HEK293 (cell line): ENCODE data around the gene VARS1.
A peak's percentile ranks its signal among the peaks of the same experiment; 100 is the strongest.

Experiments used
- GLI4 ChIP-seq: fragments of 450-650 bp; formaldehyde crosslinking; IDR thresholded peaks from 2 replicates; pipeline ENCODE4 v1.5.1; 2016; ENCODE audit warnings: missing biosample characterization, missing genetic modification characterization
- HOXD13 ChIP-seq: sonication (generic); formaldehyde crosslinking; IDR thresholded peaks from 2 replicates; pipeline ENCODE4 v1.8.0; 2022; ENCODE audit warnings: missing genetic modification reagents, borderline replicate concordance
- ZBTB21 ChIP-seq: fragments of 450-650 bp; formaldehyde crosslinking; IDR thresholded peaks from 2 replicates; pipeline ENCODE4 v1.5.1; 2017; ENCODE audit warnings: missing biosample characterization, missing genetic modification characterization
- ZFP69B ChIP-seq: fragments of 450-650 bp; formaldehyde crosslinking; IDR thresholded peaks from 2 replicates; pipeline ENCODE4 v1.5.1; 2016; ENCODE audit warnings: missing biosample characterization, missing genetic modification characterization
- ZNF132 ChIP-seq: fragments of 450-650 bp; formaldehyde crosslinking; IDR thresholded peaks from 2 replicates; pipeline ENCODE4 v1.5.1; 2017; ENCODE audit warnings: missing biosample characterization, missing genetic modification characterization, borderline replicate concordance
- ZNF133 ChIP-seq: fragments of 450-650 bp; formaldehyde crosslinking; IDR thresholded peaks from 2 replicates; pipeline ENCODE4 v1.5.1; 2016; ENCODE audit warnings: missing biosample characterization, missing genetic modification characterization
- ZNF140 ChIP-seq: fragments of 450-650 bp; formaldehyde crosslinking; IDR thresholded peaks from 2 replicates; pipeline ENCODE4 v1.5.1; 2016; ENCODE audit warnings: missing biosample characterization, missing genetic modification characterization
- ZNF157 ChIP-seq: fragments of 450-650 bp; formaldehyde crosslinking; IDR thresholded peaks from 2 replicates; pipeline ENCODE4 v1.5.1; 2016; ENCODE audit warnings: missing biosample characterization, missing genetic modification characterization
- ZNF202 ChIP-seq: fragments of 450-650 bp; formaldehyde crosslinking; IDR thresholded peaks from 2 replicates; pipeline ENCODE4 v1.5.1; 2016; ENCODE audit warnings: missing biosample characterization, missing genetic modification characterization, borderline replicate concordance
- ZNF221 ChIP-seq: fragments of 450-650 bp; formaldehyde crosslinking; IDR thresholded peaks from 2 replicates; pipeline ENCODE4 v1.5.1; 2017; ENCODE audit warnings: missing biosample characterization, missing genetic modification characterization, borderline replicate concordance
- ZNF302 ChIP-seq: fragments of 450-650 bp; formaldehyde crosslinking; IDR thresholded peaks from 2 replicates; pipeline ENCODE4 v1.5.1; 2016; ENCODE audit warnings: missing biosample characterization, missing genetic modification characterization, low read depth
- ZNF324 ChIP-seq: fragments of 450-650 bp; formaldehyde crosslinking; IDR thresholded peaks from 2 replicates; pipeline ENCODE4 v1.5.1; 2016; ENCODE audit warnings: missing biosample characterization, missing genetic modification characterization
- ZNF394 ChIP-seq: fragments of 450-650 bp; formaldehyde crosslinking; IDR thresholded peaks from 2 replicates; pipeline ENCODE4 v1.5.1; 2016; ENCODE audit warnings: missing biosample characterization, missing genetic modification characterization, mild to moderate bottlenecking, moderate library complexity, borderline replicate concordance
- ZNF416 ChIP-seq: fragments of 450-650 bp; formaldehyde crosslinking; IDR thresholded peaks from 2 replicates; pipeline ENCODE4 v1.5.1; 2016; ENCODE audit warnings: missing biosample characterization, missing genetic modification characterization
- ZNF501 ChIP-seq: fragments of 450-650 bp; formaldehyde crosslinking; IDR thresholded peaks from 2 replicates; pipeline ENCODE4 v1.5.1; 2016; ENCODE audit warnings: missing biosample characterization, missing genetic modification characterization
- ZNF624 ChIP-seq: fragments of 450-650 bp; formaldehyde crosslinking; IDR thresholded peaks from 2 replicates; pipeline ENCODE4 v1.5.1; 2017; ENCODE audit warnings: missing biosample characterization, missing genetic modification characterization
- ZSCAN30 ChIP-seq: fragments of 450-650 bp; IDR thresholded peaks from 2 replicates; pipeline ENCODE4 v1.5.1; 2018; ENCODE audit warnings: missing biosample characterization, mild to moderate bottlenecking, missing genetic modification characterization, moderate library complexity
- TF ChIP-seq, protein P1 (sequence below): fragments of 450-650 bp; formaldehyde crosslinking; IDR thresholded peaks from 2 replicates; pipeline ENCODE4 v1.5.1; 2016; ENCODE audit warnings: missing biosample characterization, missing genetic modification characterization
- TF ChIP-seq, protein P2 (sequence below): fragments of 450-650 bp; formaldehyde crosslinking; IDR thresholded peaks from 2 replicates; pipeline ENCODE4 v1.5.1; 2016; ENCODE audit warnings: missing biosample characterization, missing genetic modification characterization
- TF ChIP-seq, protein P3 (sequence below): IDR thresholded peaks from 2 replicates; pipeline ENCODE4 v1.6.1; 2011; ENCODE audit warnings: mild to moderate bottlenecking, low read depth, low read length, borderline replicate concordance
- TF ChIP-seq, protein P4 (sequence below): fragments of 450-650 bp; formaldehyde crosslinking; IDR thresholded peaks from 2 replicates; pipeline ENCODE4 v1.5.1; 2016; ENCODE audit warnings: missing biosample characterization, missing genetic modification characterization
- TF ChIP-seq, protein P5 (sequence below): fragments of 450-650 bp; formaldehyde crosslinking; IDR thresholded peaks from 2 replicates; pipeline ENCODE4 v1.5.1; 2016; ENCODE audit warnings: missing biosample characterization, missing genetic modification characterization
- TF ChIP-seq, protein P6 (sequence below): fragments of 450-650 bp; IDR thresholded peaks from 2 replicates; pipeline ENCODE4 v1.5.1; 2018; ENCODE audit warnings: missing biosample characterization, missing genetic modification characterization
- TF ChIP-seq, protein P7 (sequence below): fragments of 450-650 bp; IDR thresholded peaks from 2 replicates; pipeline ENCODE4 v1.5.1; 2018; ENCODE audit warnings: missing biosample characterization, mild to moderate bottlenecking, missing genetic modification characterization

Gene VARS1

DNA sequence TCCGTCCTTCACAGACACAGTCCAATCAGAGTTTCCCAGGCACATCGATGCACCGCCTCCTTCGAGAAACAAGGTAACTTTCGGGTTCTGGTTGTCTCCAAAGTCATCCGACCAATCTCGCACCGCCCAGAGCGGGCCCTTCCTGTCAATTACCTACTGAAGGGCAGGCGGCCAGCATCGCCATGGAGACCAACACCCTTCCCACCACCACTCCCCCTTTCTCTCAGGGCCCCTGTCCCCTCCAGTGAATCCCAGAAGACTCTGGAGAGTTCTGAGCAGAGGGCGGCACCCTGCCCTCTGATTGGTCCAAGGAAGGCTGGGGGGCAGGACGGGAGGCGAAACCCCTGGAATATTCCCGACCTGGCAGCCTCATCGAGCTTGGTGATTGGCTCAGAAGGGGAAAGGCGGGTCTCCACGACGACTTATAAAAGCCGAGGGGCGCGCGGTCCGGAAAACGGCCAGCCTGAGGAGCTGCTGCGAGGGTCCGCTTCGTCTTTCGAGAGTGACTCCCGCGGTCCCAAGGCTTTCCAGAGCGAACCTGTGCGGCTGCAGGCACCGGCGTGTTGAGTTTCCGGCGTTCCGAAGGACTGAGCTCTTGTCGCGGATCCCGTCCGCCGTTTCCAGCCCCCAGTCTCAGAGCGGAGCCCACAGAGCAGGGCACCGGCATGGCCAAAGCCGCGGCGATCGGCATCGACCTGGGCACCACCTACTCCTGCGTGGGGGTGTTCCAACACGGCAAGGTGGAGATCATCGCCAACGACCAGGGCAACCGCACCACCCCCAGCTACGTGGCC lies 31.9 kb upstream of the VARS1 start, which contains the start of gene HSPA1B (continued):
- TF ChIP-seq, protein P1, sequence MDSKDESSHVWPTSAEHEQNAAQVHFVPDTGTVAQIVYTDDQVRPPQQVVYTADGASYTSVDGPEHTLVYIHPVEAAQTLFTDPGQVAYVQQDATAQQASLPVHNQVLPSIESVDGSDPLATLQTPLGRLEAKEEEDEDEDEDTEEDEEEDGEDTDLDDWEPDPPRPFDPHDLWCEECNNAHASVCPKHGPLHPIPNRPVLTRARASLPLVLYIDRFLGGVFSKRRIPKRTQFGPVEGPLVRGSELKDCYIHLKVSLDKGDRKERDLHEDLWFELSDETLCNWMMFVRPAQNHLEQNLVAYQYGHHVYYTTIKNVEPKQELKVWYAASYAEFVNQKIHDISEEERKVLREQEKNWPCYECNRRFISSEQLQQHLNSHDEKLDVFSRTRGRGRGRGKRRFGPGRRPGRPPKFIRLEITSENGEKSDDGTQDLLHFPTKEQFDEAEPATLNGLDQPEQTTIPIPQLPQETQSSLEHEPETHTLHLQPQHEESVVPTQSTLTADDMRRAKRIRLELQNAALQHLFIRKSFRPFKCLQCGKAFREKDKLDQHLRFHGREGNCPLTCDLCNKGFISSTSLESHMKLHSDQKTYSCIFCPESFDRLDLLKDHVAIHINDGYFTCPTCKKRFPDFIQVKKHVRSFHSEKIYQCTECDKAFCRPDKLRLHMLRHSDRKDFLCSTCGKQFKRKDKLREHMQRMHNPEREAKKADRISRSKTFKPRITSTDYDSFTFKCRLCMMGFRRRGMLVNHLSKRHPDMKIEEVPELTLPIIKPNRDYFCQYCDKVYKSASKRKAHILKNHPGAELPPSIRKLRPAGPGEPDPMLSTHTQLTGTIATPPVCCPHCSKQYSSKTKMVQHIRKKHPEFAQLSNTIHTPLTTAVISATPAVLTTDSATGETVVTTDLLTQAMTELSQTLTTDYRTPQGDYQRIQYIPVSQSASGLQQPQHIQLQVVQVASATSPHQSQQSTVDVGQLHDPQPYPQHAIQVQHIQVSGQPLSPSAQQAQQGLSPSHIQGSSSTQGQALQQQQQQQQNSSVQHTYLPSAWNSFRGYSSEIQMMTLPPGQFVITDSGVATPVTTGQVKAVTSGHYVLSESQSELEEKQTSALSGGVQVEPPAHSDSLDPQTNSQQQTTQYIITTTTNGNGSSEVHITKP (tag by site-specific recombination), result peak; percentile 25
- TF ChIP-seq ZNF132 (tag by site-specific recombination), result no peak
- no peak for TF ChIP-seq ZNF416
- TF ChIP-seq, protein P2, sequence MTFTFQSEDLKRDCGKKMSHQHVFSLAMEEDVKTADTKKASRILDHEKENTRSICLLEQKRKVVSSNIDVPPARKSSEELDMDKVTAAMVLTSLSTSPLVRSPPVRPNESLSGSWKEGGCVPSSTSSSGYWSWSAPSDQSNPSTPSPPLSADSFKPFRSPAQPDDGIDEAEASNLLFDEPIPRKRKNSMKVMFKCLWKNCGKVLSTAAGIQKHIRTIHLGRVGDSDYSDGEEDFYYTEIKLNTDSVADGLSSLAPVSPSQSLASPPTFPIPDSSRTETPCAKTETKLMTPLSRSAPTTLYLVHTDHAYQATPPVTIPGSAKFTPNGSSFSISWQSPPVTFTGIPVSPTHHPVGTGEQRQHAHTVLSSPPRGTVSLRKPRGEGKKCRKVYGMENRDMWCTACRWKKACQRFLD (tag by site-specific recombination), result no peak
- no peak for TF ChIP-seq ZNF140
- TF ChIP-seq GLI4 (tag by site-specific recombination), result no peak
- TF ChIP-seq, protein P3, sequence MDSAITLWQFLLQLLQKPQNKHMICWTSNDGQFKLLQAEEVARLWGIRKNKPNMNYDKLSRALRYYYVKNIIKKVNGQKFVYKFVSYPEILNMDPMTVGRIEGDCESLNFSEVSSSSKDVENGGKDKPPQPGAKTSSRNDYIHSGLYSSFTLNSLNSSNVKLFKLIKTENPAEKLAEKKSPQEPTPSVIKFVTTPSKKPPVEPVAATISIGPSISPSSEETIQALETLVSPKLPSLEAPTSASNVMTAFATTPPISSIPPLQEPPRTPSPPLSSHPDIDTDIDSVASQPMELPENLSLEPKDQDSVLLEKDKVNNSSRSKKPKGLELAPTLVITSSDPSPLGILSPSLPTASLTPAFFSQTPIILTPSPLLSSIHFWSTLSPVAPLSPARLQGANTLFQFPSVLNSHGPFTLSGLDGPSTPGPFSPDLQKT, result no peak
- no peak for TF ChIP-seq HOXD13 (CRISPR knock-in tag)
- TF ChIP-seq, protein P4, sequence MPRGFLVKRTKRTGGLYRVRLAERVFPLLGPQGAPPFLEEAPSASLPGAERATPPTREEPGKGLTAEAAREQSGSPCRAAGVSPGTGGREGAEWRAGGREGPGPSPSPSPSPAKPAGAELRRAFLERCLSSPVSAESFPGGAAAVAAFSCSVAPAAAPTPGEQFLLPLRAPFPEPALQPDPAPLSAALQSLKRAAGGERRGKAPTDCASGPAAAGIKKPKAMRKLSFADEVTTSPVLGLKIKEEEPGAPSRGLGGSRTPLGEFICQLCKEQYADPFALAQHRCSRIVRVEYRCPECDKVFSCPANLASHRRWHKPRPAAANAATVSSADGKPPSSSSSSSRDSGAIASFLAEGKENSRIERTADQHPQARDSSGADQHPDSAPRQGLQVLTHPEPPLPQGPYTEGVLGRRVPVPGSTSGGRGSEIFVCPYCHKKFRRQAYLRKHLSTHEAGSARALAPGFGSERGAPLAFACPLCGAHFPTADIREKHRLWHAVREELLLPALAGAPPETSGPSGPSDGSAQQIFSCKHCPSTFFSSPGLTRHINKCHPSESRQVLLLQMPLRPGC, result peak; percentile 59
- peak; percentile 93 for TF ChIP-seq ZSCAN30 (tag by site-specific recombination)
- no peak for TF ChIP-seq ZNF302
- TF ChIP-seq, protein P5, sequence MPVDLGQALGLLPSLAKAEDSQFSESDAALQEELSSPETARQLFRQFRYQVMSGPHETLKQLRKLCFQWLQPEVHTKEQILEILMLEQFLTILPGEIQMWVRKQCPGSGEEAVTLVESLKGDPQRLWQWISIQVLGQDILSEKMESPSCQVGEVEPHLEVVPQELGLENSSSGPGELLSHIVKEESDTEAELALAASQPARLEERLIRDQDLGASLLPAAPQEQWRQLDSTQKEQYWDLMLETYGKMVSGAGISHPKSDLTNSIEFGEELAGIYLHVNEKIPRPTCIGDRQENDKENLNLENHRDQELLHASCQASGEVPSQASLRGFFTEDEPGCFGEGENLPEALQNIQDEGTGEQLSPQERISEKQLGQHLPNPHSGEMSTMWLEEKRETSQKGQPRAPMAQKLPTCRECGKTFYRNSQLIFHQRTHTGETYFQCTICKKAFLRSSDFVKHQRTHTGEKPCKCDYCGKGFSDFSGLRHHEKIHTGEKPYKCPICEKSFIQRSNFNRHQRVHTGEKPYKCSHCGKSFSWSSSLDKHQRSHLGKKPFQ (tag by site-specific recombination), result no peak
- TF ChIP-seq ZNF624 (tag by site-specific recombination), result no peak
- TF ChIP-seq ZNF501 (tag by site-specific recombination), result peak; percentile 97
- no peak for TF ChIP-seq ZBTB21 (tag by site-specific recombination)
- no peak for TF ChIP-seq ZNF202 (tag by site-specific recombination)
- TF ChIP-seq ZNF133 (tag by site-specific recombination), result no peak
- peak; percentile 72; the same call in 1 of the 2 replicates for TF ChIP-seq ZNF324 (tag by site-specific recombination)
- TF ChIP-seq, protein P6, sequence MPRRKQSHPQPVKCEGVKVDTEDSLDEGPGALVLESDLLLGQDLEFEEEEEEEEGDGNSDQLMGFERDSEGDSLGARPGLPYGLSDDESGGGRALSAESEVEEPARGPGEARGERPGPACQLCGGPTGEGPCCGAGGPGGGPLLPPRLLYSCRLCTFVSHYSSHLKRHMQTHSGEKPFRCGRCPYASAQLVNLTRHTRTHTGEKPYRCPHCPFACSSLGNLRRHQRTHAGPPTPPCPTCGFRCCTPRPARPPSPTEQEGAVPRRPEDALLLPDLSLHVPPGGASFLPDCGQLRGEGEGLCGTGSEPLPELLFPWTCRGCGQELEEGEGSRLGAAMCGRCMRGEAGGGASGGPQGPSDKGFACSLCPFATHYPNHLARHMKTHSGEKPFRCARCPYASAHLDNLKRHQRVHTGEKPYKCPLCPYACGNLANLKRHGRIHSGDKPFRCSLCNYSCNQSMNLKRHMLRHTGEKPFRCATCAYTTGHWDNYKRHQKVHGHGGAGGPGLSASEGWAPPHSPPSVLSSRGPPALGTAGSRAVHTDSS (tag by site-specific recombination), result no peak
- peak; percentile 80; the same call in 1 of the 2 replicates for TF ChIP-seq ZNF394 (tag by site-specific recombination)
- TF ChIP-seq, protein P7, sequence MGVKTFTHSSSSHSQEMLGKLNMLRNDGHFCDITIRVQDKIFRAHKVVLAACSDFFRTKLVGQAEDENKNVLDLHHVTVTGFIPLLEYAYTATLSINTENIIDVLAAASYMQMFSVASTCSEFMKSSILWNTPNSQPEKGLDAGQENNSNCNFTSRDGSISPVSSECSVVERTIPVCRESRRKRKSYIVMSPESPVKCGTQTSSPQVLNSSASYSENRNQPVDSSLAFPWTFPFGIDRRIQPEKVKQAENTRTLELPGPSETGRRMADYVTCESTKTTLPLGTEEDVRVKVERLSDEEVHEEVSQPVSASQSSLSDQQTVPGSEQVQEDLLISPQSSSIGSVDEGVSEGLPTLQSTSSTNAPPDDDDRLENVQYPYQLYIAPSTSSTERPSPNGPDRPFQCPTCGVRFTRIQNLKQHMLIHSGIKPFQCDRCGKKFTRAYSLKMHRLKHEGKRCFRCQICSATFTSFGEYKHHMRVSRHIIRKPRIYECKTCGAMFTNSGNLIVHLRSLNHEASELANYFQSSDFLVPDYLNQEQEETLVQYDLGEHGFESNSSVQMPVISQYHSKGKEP (tag by site-specific recombination), result no peak
- no peak for TF ChIP-seq ZFP69B (tag by site-specific recombination)
- TF ChIP-seq ZNF221 (tag by site-specific recombination), result no peak
- no peak for TF ChIP-seq ZNF157
